ENCODE results near the gene TAF4.

The TAF4 gene

GRCh38 chr20:62061851-62062423 lies 3.7 kb downstream of the TAF4 start:
- TF ChIP-seq ARNTL (CRISPR knock-in tag; IDR thresholded peaks at IDR 0.05; ENCODE audit: borderline replicate concordance, low read depth) (no peak), GLIS3 (CRISPR knock-in tag; IDR thresholded peaks at IDR 0.05) (no peak), PATZ1 (CRISPR knock-in tag; IDR thresholded peaks at IDR 0.05; ENCODE audit: borderline replicate concordance) (no peak), OSR1 (CRISPR knock-in tag; IDR thresholded peaks at IDR 0.05) (no peak), CREB5 (CRISPR knock-in tag; IDR thresholded peaks at IDR 0.05; ENCODE audit: low read depth) (no peak)
- ATAC-seq: no peak

DNA sequence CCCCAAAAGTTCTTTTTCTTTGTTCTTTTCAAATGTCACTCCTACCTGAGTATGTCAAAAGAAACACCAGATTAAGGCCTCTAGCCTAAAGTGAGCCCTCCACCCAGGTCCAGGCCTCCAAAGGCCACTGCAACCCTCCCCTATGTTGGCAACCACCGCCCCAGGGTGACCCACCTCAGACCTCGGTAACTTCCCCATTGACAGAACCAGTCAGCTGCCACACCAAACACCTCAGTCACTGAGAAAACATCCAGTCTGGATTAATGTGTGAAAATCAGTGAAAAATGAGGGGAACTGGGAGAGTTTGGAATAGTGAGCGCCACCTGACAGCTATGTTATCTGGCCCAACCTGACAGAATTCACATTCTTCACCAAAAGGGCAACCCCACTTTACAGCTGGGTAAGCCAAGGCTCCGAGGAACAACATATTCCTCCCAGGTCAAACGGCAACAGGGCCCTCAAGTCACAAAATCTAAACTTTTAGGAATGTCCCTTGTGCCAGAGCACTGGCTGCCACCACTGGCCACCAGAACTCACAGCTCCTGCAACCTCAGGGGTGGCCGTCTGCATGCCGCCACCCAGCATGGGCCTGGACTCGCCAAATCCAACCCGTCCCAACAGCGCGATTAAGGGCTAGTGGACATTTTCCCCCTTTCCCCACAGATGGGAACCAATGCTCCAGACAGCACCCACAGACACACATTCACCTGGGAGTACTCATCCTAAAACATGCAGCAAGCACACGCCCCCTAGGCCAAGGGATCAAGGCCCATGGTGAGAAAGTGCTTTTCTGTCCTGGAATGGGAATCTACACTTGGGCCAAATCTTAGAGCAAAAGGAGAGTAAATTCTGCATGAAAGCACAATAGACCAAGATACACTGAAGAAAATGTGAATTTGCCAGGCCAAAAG lies 4.8 kb downstream of the TAF4 start:
- no peak for ATAC-seq
- TF ChIP-seq ISL1 (CRISPR knock-in tag; IDR thresholded peaks at IDR 0.05) (no peak), POU6F1 (CRISPR knock-in tag; IDR thresholded peaks at IDR 0.05; ENCODE audit: borderline replicate concordance, low read depth) (no peak), ZFP30 (CRISPR knock-in tag; IDR thresholded peaks at IDR 0.05) (no peak), CSDC2 (CRISPR knock-in tag; IDR thresholded peaks at IDR 0.05) (no peak)
- TF ChIP-seq, protein P1, sequence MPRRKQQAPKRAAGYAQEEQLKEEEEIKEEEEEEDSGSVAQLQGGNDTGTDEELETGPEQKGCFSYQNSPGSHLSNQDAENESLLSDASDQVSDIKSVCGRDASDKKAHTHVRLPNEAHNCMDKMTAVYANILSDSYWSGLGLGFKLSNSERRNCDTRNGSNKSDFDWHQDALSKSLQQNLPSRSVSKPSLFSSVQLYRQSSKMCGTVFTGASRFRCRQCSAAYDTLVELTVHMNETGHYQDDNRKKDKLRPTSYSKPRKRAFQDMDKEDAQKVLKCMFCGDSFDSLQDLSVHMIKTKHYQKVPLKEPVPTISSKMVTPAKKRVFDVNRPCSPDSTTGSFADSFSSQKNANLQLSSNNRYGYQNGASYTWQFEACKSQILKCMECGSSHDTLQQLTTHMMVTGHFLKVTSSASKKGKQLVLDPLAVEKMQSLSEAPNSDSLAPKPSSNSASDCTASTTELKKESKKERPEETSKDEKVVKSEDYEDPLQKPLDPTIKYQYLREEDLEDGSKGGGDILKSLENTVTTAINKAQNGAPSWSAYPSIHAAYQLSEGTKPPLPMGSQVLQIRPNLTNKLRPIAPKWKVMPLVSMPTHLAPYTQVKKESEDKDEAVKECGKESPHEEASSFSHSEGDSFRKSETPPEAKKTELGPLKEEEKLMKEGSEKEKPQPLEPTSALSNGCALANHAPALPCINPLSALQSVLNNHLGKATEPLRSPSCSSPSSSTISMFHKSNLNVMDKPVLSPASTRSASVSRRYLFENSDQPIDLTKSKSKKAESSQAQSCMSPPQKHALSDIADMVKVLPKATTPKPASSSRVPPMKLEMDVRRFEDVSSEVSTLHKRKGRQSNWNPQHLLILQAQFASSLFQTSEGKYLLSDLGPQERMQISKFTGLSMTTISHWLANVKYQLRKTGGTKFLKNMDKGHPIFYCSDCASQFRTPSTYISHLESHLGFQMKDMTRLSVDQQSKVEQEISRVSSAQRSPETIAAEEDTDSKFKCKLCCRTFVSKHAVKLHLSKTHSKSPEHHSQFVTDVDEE (CRISPR knock-in tag; IDR thresholded peaks at IDR 0.05): no peak

GRCh38 chr20:62059920-62060630 lies 5.6 kb downstream of the TAF4 start:
- TF ChIP-seq ZC3H10 (CRISPR knock-in tag; IDR thresholded peaks at IDR 0.05) (no peak), SNAI2 (CRISPR knock-in tag; IDR thresholded peaks at IDR 0.05) (no peak), CSDC2 (CRISPR knock-in tag; IDR thresholded peaks at IDR 0.05) (no peak), ZFP3 (CRISPR knock-in tag; IDR thresholded peaks at IDR 0.05) (no peak), RARB (CRISPR knock-in tag; IDR thresholded peaks at IDR 0.05) (no peak), ZNF565 (CRISPR knock-in tag; conservative IDR thresholded peaks at IDR 0.05; ENCODE audit: low read depth) (no peak), CSRNP3 (CRISPR knock-in tag; IDR thresholded peaks at IDR 0.05) (no peak)
- no peak for ATAC-seq

DNA sequence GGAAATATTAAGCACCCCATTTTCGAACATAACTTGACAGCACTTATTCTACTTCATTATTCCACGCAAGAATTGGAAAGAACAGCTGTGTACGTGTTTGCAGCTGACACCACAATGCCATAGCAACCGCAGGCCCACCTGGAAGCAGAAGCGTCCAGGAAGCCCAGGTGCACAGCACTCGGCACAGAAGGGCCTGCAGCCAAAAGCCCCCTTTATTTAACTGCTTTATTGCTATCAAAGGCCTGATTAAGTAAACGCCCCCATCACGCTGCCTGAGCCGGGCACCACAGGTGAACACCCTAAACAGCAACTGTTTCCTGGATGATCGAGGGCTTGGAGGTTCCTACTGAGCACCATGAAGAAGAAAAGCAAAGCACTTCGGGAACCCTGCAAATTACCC lies 6.3 kb downstream of the TAF4 start:
- no peak for TF ChIP-seq OSR1 (CRISPR knock-in tag; IDR thresholded peaks at IDR 0.05)
- no peak for TF ChIP-seq ISL1 (CRISPR knock-in tag; IDR thresholded peaks at IDR 0.05)
- no peak for ATAC-seq
